NCI-H345 treated with DMSO at 0.1 percent for 48 hours (cell line): ENCODE results near the gene RPGRIP1L.

Experiments
- DNase-seq: peaks from one replicate; lab custom pipeline; 2025; ENCODE audit not compliant: unreplicated experiment; lab: John Stamatoyannopoulos, UW

RPGRIP1L gene

GRCh38 chr16:53703590-53704444 lies at the start of gene RPGRIP1L, which contains the start of gene FTO:
Gene RPGRIP1L, minus strand, starts transcription at chr16:53703859. Its CDS starts 3,136 bp downstream, at chr16:53700723.
Gene FTO, plus strand, starts transcription at chr16:53704156.
- DNase-seq: peak; percentile 93

- DNase-seq: no peak
Measured at GRCh38 chr16:53753431-53753830, 49.8 kb upstream of the RPGRIP1L start.

GRCh38 chr16:53752560-53752959 lies 48.9 kb upstream of the RPGRIP1L start:
- DNase-seq: no peak

GRCh38 chr16:53745753-53746266 lies 42.2 kb upstream of the RPGRIP1L start:
- no peak for DNase-seq

GRCh38 chr16:53745086-53745485 lies 41.4 kb upstream of the RPGRIP1L start:
- no peak for DNase-seq

GRCh38 chr16:53744449-53744848 lies 40.8 kb upstream of the RPGRIP1L start:
- no peak for DNase-seq

- DNase-seq: no peak
Measured at GRCh38 chr16:53743149-53743566, 39.5 kb upstream of the RPGRIP1L start.

- DNase-seq: no peak
Measured at GRCh38 chr16:53741546-53741945, 37.9 kb upstream of the RPGRIP1L start.

GRCh38 chr16:53740933-53741531 lies 37.4 kb upstream of the RPGRIP1L start:
- DNase-seq: no peak

GRCh38 chr16:53740476-53740875 lies 36.8 kb upstream of the RPGRIP1L start:
- no peak for DNase-seq

- no peak for DNase-seq
Measured at GRCh38 chr16:53737552-53737951, 33.9 kb upstream of the RPGRIP1L start.

GRCh38 chr16:53736297-53736696 lies 32.6 kb upstream of the RPGRIP1L start:
- no peak for DNase-seq

- no peak for DNase-seq
Measured at GRCh38 chr16:53734908-53735307, 31.2 kb upstream of the RPGRIP1L start.

- DNase-seq: no peak
Measured at GRCh38 chr16:53732296-53732929, 28.8 kb upstream of the RPGRIP1L start.

GRCh38 chr16:53730693-53731092 lies 27.0 kb upstream of the RPGRIP1L start:
- no peak for DNase-seq

GRCh38 chr16:53726625-53727024 lies 23.0 kb upstream of the RPGRIP1L start:
- no peak for DNase-seq

GRCh38 chr16:53721017-53721416 lies 17.4 kb upstream of the RPGRIP1L start:
- no peak for DNase-seq

GRCh38 chr16:53717577-53717976 lies 13.9 kb upstream of the RPGRIP1L start:
- DNase-seq: no peak

- no peak for DNase-seq
Measured at GRCh38 chr16:53715023-53715384, 11.3 kb upstream of the RPGRIP1L start.

- no peak for DNase-seq
Measured at GRCh38 chr16:53714205-53715022, 10.8 kb upstream of the RPGRIP1L start.
